Measurements from ENCODE around the gene KCNT1. TPM values are rescaled to one million over a fixed set of nuclear protein-coding genes. Genes with fewer than 3 reads are reported as not detected.

KCNT1 gene
- total RNA-seq, 1 experiment from 2014 or later: 0.09 TPM

- intact Hi-C loops (cut with micrococcal nuclease; ENCODE audit: unreplicated experiment): no loop called here
- no peaks in the 10 kb centered on the region for H3K36me3 Mint-ChIP-seq (ENCODE audit: insufficient read depth, unreplicated experiment)
- H3K27me3 Mint-ChIP-seq (ENCODE audit: insufficient read depth, unreplicated experiment): peaks cover 13% of the 10 kb centered on the region
- H3K27ac Mint-ChIP-seq (ENCODE audit: unreplicated experiment): no peak overlapping the region
- H3K4me3 ChIP-seq (ENCODE audit: low read depth, low read length): no peak overlapping the region
- no peaks in the 10 kb centered on the region for H3K9me3 Mint-ChIP-seq (ENCODE audit: unreplicated experiment)
- ChIA-PET POLR2A (no interaction called here), CTCF (no interaction called here)
- H3K36me3 ChIP-seq (ENCODE audit: control insufficient read depth, insufficient read depth, low read length): no peaks in the 10 kb centered on the region
- no peak for DNase-seq
- no peaks in the 10 kb centered on the region for H3K4me1 Mint-ChIP-seq (ENCODE audit: low read depth, unreplicated experiment)
- TF ChIP-seq, protein P1, sequence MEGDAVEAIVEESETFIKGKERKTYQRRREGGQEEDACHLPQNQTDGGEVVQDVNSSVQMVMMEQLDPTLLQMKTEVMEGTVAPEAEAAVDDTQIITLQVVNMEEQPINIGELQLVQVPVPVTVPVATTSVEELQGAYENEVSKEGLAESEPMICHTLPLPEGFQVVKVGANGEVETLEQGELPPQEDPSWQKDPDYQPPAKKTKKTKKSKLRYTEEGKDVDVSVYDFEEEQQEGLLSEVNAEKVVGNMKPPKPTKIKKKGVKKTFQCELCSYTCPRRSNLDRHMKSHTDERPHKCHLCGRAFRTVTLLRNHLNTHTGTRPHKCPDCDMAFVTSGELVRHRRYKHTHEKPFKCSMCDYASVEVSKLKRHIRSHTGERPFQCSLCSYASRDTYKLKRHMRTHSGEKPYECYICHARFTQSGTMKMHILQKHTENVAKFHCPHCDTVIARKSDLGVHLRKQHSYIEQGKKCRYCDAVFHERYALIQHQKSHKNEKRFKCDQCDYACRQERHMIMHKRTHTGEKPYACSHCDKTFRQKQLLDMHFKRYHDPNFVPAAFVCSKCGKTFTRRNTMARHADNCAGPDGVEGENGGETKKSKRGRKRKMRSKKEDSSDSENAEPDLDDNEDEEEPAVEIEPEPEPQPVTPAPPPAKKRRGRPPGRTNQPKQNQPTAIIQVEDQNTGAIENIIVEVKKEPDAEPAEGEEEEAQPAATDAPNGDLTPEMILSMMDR (IDR thresholded peaks at IDR 0.05; ENCODE audit: insufficient read depth in 1 of 2, low read depth in 1 of 2, low read length in 1 of 2, severe bottlenecking in 1 of 2, unreplicated experiment in 1 of 2): no peak
- BruUV-seq (replicated peaks): no TSS peak
- no peaks in the 10 kb centered on the region for H3K4me1 ChIP-seq
- no peak overlapping the region for H3K4me3 Mint-ChIP-seq (ENCODE audit: unreplicated experiment)
- no peaks in the 10 kb centered on the region; the same call in 1 of the 2 replicates for H3K27me3 ChIP-seq (replicated peaks; ENCODE audit: control insufficient read depth, insufficient read depth, low read length)
- H3K9me3 ChIP-seq: no peaks in the 10 kb centered on the region
These were observed 16.6 kb downstream of the KCNT1 start for GRCh38 chr9:135718616-135719015.

DNA sequence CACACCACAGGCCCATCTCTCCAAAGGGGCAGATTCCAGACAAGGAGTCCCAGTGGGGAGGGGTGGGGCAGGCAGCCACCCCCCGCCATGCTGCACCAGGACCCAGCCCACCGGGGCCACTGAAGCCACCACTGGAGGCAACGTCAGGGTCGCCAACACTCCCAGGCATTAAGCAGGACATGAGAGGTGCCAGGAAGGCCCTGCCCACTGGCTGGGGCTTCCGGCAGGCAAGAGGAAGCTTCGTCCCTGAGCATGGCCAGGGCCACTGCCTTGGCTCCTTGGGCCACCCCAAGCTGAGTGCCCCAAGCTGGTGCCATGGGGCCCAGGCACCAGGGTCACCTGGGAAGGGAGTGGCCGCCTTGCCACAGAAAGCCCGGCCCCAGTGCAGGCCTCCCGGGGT is 17.5 kb downstream of the KCNT1 start:
- no peak overlapping the region for H3K27ac Mint-ChIP-seq (ENCODE audit: unreplicated experiment)
- H3K27me3 ChIP-seq (replicated peaks; ENCODE audit: control insufficient read depth, insufficient read depth, low read length): no peaks in the 10 kb centered on the region; the same call in 1 of the 2 replicates
- H3K27me3 Mint-ChIP-seq (ENCODE audit: insufficient read depth, unreplicated experiment): peaks cover 13% of the 10 kb centered on the region
- no TSS peak for BruUV-seq (replicated peaks)
- no peak overlapping the region for H3K4me3 Mint-ChIP-seq (ENCODE audit: unreplicated experiment)
- no peaks in the 10 kb centered on the region for H3K36me3 ChIP-seq (ENCODE audit: control insufficient read depth, insufficient read depth, low read length)
- ChIA-PET POLR2A (no interaction called here), CTCF (no interaction called here)
- H3K36me3 Mint-ChIP-seq (ENCODE audit: insufficient read depth, unreplicated experiment): no peaks in the 10 kb centered on the region
- H3K4me1 Mint-ChIP-seq (ENCODE audit: low read depth, unreplicated experiment): no peaks in the 10 kb centered on the region
- H3K4me1 ChIP-seq: no peaks in the 10 kb centered on the region
- DNase-seq: no peak
- H3K4me3 ChIP-seq (ENCODE audit: low read depth, low read length): no peak overlapping the region
- intact Hi-C loops (cut with micrococcal nuclease; ENCODE audit: unreplicated experiment): no loop called here
- TF ChIP-seq, protein P1 (IDR thresholded peaks at IDR 0.05; ENCODE audit: insufficient read depth in 1 of 2, low read depth in 1 of 2, low read length in 1 of 2, severe bottlenecking in 1 of 2, unreplicated experiment in 1 of 2): no peak
- H3K9me3 ChIP-seq: no peaks in the 10 kb centered on the region
- H3K9me3 Mint-ChIP-seq (ENCODE audit: unreplicated experiment): no peaks in the 10 kb centered on the region

- no peaks in the 10 kb centered on the region; the same call in 1 of the 2 replicates for H3K27me3 ChIP-seq (replicated peaks; ENCODE audit: control insufficient read depth, insufficient read depth, low read length)
These were observed 20.4 kb downstream of the KCNT1 start for GRCh38 chr9:135722365-135722764.

More at GRCh38 chr9:135722365-135722764, 20.4 kb downstream of the KCNT1 start:
- H3K36me3 ChIP-seq (ENCODE audit: control insufficient read depth, insufficient read depth, low read length): no peaks in the 10 kb centered on the region
- intact Hi-C loops (cut with micrococcal nuclease; ENCODE audit: unreplicated experiment): no loop called here
- H3K4me1 Mint-ChIP-seq (ENCODE audit: low read depth, unreplicated experiment): no peaks in the 10 kb centered on the region
- DNase-seq: no peak
- H3K4me3 Mint-ChIP-seq (ENCODE audit: unreplicated experiment): no peak overlapping the region
- H3K27me3 Mint-ChIP-seq (ENCODE audit: insufficient read depth, unreplicated experiment): peaks cover 19% of the 10 kb centered on the region
- no peaks in the 10 kb centered on the region for H3K9me3 Mint-ChIP-seq (ENCODE audit: unreplicated experiment)
- POLR2A ChIA-PET: no interaction called here
- BruUV-seq (replicated peaks): no TSS peak
- no peaks in the 10 kb centered on the region for H3K36me3 Mint-ChIP-seq (ENCODE audit: insufficient read depth, unreplicated experiment)
- H3K4me1 ChIP-seq: no peaks in the 10 kb centered on the region
- TF ChIP-seq, protein P1 (IDR thresholded peaks at IDR 0.05; ENCODE audit: insufficient read depth in 1 of 2, low read depth in 1 of 2, low read length in 1 of 2, severe bottlenecking in 1 of 2, unreplicated experiment in 1 of 2): no peak
- CTCF ChIA-PET: no interaction called here
- H3K27ac Mint-ChIP-seq (ENCODE audit: unreplicated experiment): no peak overlapping the region
- no peaks in the 10 kb centered on the region for H3K9me3 ChIP-seq
- H3K4me3 ChIP-seq (ENCODE audit: low read depth, low read length): no peak overlapping the region
